Epithelial cell of esophagus (primary cell): Measurements from ENCODE around the gene SREK1IP1.
"Not testable (repeated sequence)": the region's sequence is repeated elsewhere in the genome, so short reads cannot be mapped to it uniquely, and the experiment has no call there.

Experiments used
- DNase-seq: peaks from one replicate; pipeline ENCODE4 v3.0.0; 2010; ENCODE audit warnings: low read depth
- H3K4me3 ChIP-seq: 2 replicates; pipeline ENCODE4 v1.5.1; 2011; ENCODE audit warnings: mild to moderate bottlenecking, low read length, control low read depth
- TF ChIP-seq, protein P1 (sequence below): IDR thresholded peaks from 2 replicates; pipeline ENCODE4 v1.5.1; 2011; ENCODE audit warnings: low read depth, mild to moderate bottlenecking, low read length, control low read depth, inconsistent platforms; ENCODE audit not compliant: insufficient read depth; ENCODE audit errors: missing control alignments

The SREK1IP1 gene

GRCh38 chr5:64749385-64749784 is 19.1 kb downstream of the SREK1IP1 start:
- DNase-seq, result no peak
- TF ChIP-seq, protein P1, sequence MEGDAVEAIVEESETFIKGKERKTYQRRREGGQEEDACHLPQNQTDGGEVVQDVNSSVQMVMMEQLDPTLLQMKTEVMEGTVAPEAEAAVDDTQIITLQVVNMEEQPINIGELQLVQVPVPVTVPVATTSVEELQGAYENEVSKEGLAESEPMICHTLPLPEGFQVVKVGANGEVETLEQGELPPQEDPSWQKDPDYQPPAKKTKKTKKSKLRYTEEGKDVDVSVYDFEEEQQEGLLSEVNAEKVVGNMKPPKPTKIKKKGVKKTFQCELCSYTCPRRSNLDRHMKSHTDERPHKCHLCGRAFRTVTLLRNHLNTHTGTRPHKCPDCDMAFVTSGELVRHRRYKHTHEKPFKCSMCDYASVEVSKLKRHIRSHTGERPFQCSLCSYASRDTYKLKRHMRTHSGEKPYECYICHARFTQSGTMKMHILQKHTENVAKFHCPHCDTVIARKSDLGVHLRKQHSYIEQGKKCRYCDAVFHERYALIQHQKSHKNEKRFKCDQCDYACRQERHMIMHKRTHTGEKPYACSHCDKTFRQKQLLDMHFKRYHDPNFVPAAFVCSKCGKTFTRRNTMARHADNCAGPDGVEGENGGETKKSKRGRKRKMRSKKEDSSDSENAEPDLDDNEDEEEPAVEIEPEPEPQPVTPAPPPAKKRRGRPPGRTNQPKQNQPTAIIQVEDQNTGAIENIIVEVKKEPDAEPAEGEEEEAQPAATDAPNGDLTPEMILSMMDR, result no peak

GRCh38 chr5:64746446-64746845 is 22.0 kb downstream of the SREK1IP1 start:
- peak; percentile 34 for DNase-seq
- no peak overlapping the region for H3K4me3 ChIP-seq
- TF ChIP-seq, protein P1, result no peak

More at GRCh38 chr5:64749385-64749784, 19.1 kb downstream of the SREK1IP1 start:
- no peak overlapping the region for H3K4me3 ChIP-seq

DNA sequence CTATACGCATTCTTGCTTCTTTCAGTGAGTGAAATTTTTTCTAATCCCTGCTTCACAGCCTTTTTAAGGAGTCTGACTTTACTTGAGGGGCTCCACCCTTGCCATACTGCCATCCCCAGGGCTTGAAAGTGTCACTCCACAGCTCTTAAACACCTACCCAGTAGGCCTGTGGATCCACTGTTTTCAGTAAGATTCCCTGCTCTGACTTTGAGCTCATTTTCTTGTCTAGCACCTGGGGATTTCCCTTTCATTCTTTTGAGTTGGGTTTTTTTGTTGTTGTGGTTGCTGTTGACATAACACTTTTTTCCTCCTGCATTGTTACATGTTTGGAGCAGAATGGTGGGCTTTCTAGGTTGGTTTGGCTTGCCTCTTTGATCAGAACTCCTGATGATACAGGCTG is 23.6 kb downstream of the SREK1IP1 start:
- no peak overlapping the region for H3K4me3 ChIP-seq
- no peak for DNase-seq
- TF ChIP-seq, protein P1, result no peak

DNA sequence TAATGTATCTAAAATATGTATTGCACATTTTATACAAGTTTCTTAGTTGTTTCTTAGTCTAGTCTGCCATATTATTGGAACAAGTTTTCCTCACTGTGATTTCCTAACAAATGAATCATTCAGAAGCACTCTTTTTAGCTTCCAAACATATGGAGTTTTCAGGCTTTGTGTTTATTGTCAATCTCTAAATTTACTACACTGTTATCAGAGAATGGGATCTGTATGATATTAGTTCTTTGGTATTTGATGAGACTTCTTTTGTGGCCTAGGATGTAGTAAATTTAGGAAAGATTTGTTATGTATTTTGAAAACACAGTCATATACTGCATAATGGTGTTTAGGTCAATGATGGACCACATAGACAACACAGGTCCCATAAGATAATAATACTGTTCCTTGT is 25.7 kb downstream of the SREK1IP1 start:
- no peak overlapping the region for H3K4me3 ChIP-seq
- no peak for DNase-seq
- TF ChIP-seq, protein P1, result no peak

GRCh38 chr5:64742411-64742810 is 26.1 kb downstream of the SREK1IP1 start:
- no peak overlapping the region for H3K4me3 ChIP-seq
- TF ChIP-seq, protein P1, result no peak
- DNase-seq, result no peak

DNA sequence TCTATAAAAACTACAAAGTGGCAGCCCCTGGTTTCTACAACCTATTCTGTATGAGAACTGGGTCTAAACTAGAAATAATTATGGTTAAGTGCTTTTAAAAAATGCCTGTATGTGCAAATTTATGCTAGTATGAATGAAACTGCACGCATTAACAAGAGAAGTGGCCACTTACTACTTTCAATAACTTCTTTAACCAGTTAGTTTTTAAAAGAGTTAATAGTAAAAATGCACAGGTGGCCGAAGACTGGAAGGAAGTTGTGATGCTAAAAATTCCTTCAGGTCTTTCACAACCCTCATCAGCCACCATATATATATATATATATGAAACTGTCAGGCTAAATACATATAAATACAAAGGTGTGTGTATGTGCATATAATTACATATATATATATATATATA is 41.3 kb downstream of the SREK1IP1 start:
- H3K4me3 ChIP-seq, result no peak overlapping the region
- DNase-seq, result no peak
- TF ChIP-seq, protein P1, result no peak

DNA sequence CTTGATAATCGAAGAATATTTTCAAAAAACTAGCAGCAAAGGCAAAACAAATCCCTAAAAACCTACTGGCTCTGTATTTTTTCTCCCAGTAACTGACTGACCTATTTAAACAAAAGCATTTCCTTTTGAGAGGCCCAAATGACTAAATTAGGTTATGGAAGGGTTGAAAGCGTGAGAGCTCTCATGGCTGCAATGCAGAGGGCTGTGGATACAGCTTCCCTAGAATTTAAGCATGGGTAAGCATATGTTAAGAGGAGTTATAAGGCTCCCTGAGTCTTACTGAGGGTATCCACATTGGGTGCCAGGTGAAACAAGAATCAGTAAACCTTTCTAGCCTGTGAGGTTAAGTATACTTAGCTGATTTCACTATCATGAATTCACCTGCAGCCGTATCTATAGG is 45.9 kb downstream of the SREK1IP1 start:
- H3K4me3 ChIP-seq, result no peak overlapping the region
- TF ChIP-seq, protein P1, result no peak
- DNase-seq, result no peak

- H3K4me3 ChIP-seq, DNase-seq: not testable (repeated sequence)
Measured at GRCh38 chr5:64714495-64714894, 54.0 kb downstream of the SREK1IP1 start.
